Lower leg skin (tissue), 3 donors: Measurements from ENCODE around the gene EHF.

ENCODE experiments used
- CTCF ChIP-seq, 3 donors: fragments of 450-650 bp; IDR thresholded peaks; one replicate each; pipeline ENCODE4 v1.5.1; 2016; ENCODE audit warnings: antibody characterized with exemption in 3 of 3, mild to moderate bottlenecking in 3 of 3, moderate library complexity in 2 of 3
- POLR2A ChIP-seq, 2 donors: fragments of 450-650 bp; IDR thresholded peaks; one replicate each; pipeline ENCODE4 v1.6.1; 2016 to 2017; ENCODE audit warnings: antibody characterized with exemption in 2 of 2, mild to moderate bottlenecking in 1 of 2, moderate library complexity in 1 of 2

GRCh38 chr11:34614344-34615104, 6.4 kb upstream of the EHF start:
- TF ChIP-seq POLR2A (IDR thresholded peaks at IDR 0.05) = no peak
- no peak for TF ChIP-seq CTCF (IDR thresholded peaks at IDR 0.05)
